T-helper 1 cell treated with Interleukin-12 subunit alpha and Interleukin-12 subunit beta and Interleukin-4 antibody, amounts not matched to agents 30 μg/mL and 1 μg/mL, for 36 hours (primary cell): ENCODE results near the gene SNAI3.
A peak's percentile ranks its signal among the peaks of the same experiment; 100 is the strongest.

Experiments
- H3K27ac Mint-ChIP-seq: one replicate; pipeline ENCODE4 v1.8.0; 2021; ENCODE audit warnings: mild to moderate bottlenecking, mixed read lengths
- H3K27me3 Mint-ChIP-seq: one replicate; pipeline ENCODE4 v1.8.0; 2021; ENCODE audit warnings: low read depth, mixed read lengths
- H3K36me3 Mint-ChIP-seq: one replicate; pipeline ENCODE4 v1.8.0; 2021; ENCODE audit warnings: low read depth, mixed read lengths
- H3K4me1 Mint-ChIP-seq: one replicate; pipeline ENCODE4 v1.8.0; 2021; ENCODE audit warnings: low read depth, mixed read lengths
- H3K4me3 Mint-ChIP-seq: one replicate; pipeline ENCODE4 v1.8.0; 2021; ENCODE audit warnings: mild to moderate bottlenecking, moderate library complexity, mixed read lengths
- H3K9me3 Mint-ChIP-seq: one replicate; pipeline ENCODE4 v1.8.0; 2021; ENCODE audit warnings: mixed read lengths

The SNAI3 gene

GRCh38 chr16:88651989-88652761 is 34.1 kb downstream of the SNAI3 start:
- H3K4me3 Mint-ChIP-seq: no peak overlapping the region
- H3K27me3 Mint-ChIP-seq: no peaks in the 10 kb centered on the region
- H3K36me3 Mint-ChIP-seq: peaks cover 17% of the 10 kb centered on the region
- peak overlapping the region; percentile 79 for H3K27ac Mint-ChIP-seq
- peaks cover 13% of the 10 kb centered on the region for H3K4me1 Mint-ChIP-seq
- no peaks in the 10 kb centered on the region for H3K9me3 Mint-ChIP-seq

- Mint-ChIP-seq H3K4me1 (peaks cover 13% of the 10 kb centered on the region), H3K36me3 (peaks cover 17% of the 10 kb centered on the region), H3K27ac (peak overlapping the region; percentile 96), H3K27me3 (no peaks in the 10 kb centered on the region), H3K4me3 (peak overlapping the region; percentile 89), H3K9me3 (no peaks in the 10 kb centered on the region)
Measured at GRCh38 chr16:88651276-88651988, 34.9 kb downstream of the SNAI3 start.

GRCh38 chr16:88650749-88651275 is 35.5 kb downstream of the SNAI3 start, which contains the start of gene CYBA:
Gene CYBA, minus strand, starts transcription at chr16:88651053. Its CDS starts 40 bp downstream, at chr16:88651013.
- Mint-ChIP-seq H3K36me3 (peaks cover 17% of the 10 kb centered on the region), H3K27me3 (no peaks in the 10 kb centered on the region), H3K4me3 (peak within 1 kb of the TSS; percentile 89), H3K9me3 (no peaks in the 10 kb centered on the region), H3K27ac (peak within 1 kb of the TSS; percentile 96), H3K4me1 (peaks cover 13% of the 10 kb centered on the region)

- Mint-ChIP-seq H3K4me1 (peaks cover 13% of the 10 kb centered on the region), H3K9me3 (no peaks in the 10 kb centered on the region), H3K27me3 (no peaks in the 10 kb centered on the region), H3K36me3 (peaks cover 20% of the 10 kb centered on the region), H3K4me3 (peak overlapping the region; percentile 89), H3K27ac (peak overlapping the region; percentile 75)
Measured at GRCh38 chr16:88649924-88650748, 36.2 kb downstream of the SNAI3 start.

GRCh38 chr16:88649195-88649923 is 36.9 kb downstream of the SNAI3 start:
- Mint-ChIP-seq H3K4me1 (peaks cover 18% of the 10 kb centered on the region), H3K27ac (peak overlapping the region; percentile 62)

GRCh38 chr16:88647178-88648070 is 38.9 kb downstream of the SNAI3 start:
- no peak overlapping the region for H3K27ac Mint-ChIP-seq
- peaks cover 18% of the 10 kb centered on the region for H3K4me1 Mint-ChIP-seq
- peaks cover 22% of the 10 kb centered on the region for H3K36me3 Mint-ChIP-seq
- no peaks in the 10 kb centered on the region for H3K27me3 Mint-ChIP-seq
- H3K4me3 Mint-ChIP-seq: no peak overlapping the region
- H3K9me3 Mint-ChIP-seq: no peaks in the 10 kb centered on the region

More at GRCh38 chr16:88649195-88649923, 36.9 kb downstream of the SNAI3 start:
- Mint-ChIP-seq H3K9me3 (no peaks in the 10 kb centered on the region), H3K27me3 (no peaks in the 10 kb centered on the region), H3K4me3 (peak overlapping the region; percentile 89), H3K36me3 (peaks cover 17% of the 10 kb centered on the region)

GRCh38 chr16:88646345-88647034 is 39.8 kb downstream of the SNAI3 start:
- Mint-ChIP-seq H3K4me1 (peaks cover 15% of the 10 kb centered on the region), H3K27ac (no peak overlapping the region), H3K4me3 (no peak overlapping the region), H3K9me3 (no peaks in the 10 kb centered on the region), H3K27me3 (no peaks in the 10 kb centered on the region), H3K36me3 (peaks cover 28% of the 10 kb centered on the region)

- Mint-ChIP-seq H3K4me3 (no peak overlapping the region), H3K4me1 (peaks cover 11% of the 10 kb centered on the region), H3K27ac (no peak overlapping the region), H3K36me3 (peaks cover 23% of the 10 kb centered on the region), H3K27me3 (no peaks in the 10 kb centered on the region), H3K9me3 (no peaks in the 10 kb centered on the region)
Measured at GRCh38 chr16:88645941-88646340, 40.4 kb downstream of the SNAI3 start.

GRCh38 chr16:88645455-88645854 is 40.9 kb downstream of the SNAI3 start:
- Mint-ChIP-seq H3K36me3 (peaks cover 23% of the 10 kb centered on the region), H3K9me3 (no peaks in the 10 kb centered on the region), H3K27ac (no peak overlapping the region), H3K4me3 (no peak overlapping the region), H3K27me3 (peaks cover 3% of the 10 kb centered on the region), H3K4me1 (peaks cover 11% of the 10 kb centered on the region)

GRCh38 chr16:88643644-88643932 is 42.7 kb downstream of the SNAI3 start:
- Mint-ChIP-seq H3K36me3 (peaks cover 17% of the 10 kb centered on the region), H3K27me3 (peaks cover 9% of the 10 kb centered on the region), H3K4me3 (no peak overlapping the region), H3K9me3 (no peaks in the 10 kb centered on the region), H3K4me1 (peaks cover 10% of the 10 kb centered on the region), H3K27ac (no peak overlapping the region)

GRCh38 chr16:88642881-88643643 is 43.2 kb downstream of the SNAI3 start:
- no peak overlapping the region for H3K4me3 Mint-ChIP-seq
- peaks cover 12% of the 10 kb centered on the region for H3K4me1 Mint-ChIP-seq
- H3K27me3 Mint-ChIP-seq: peaks cover 12% of the 10 kb centered on the region
- peaks cover 17% of the 10 kb centered on the region for H3K36me3 Mint-ChIP-seq
- no peak overlapping the region for H3K27ac Mint-ChIP-seq
- H3K9me3 Mint-ChIP-seq: no peaks in the 10 kb centered on the region
